GM10847 (cell line): ENCODE results near the gene LSAMP.

Experiments
- POLR2A ChIP-seq: IDR thresholded peaks from 2 replicates; pipeline ENCODE4 v1.6.1; 2011; ENCODE audit not compliant: insufficient read length; ENCODE audit errors: extremely low read depth

LSAMP gene

DNA sequence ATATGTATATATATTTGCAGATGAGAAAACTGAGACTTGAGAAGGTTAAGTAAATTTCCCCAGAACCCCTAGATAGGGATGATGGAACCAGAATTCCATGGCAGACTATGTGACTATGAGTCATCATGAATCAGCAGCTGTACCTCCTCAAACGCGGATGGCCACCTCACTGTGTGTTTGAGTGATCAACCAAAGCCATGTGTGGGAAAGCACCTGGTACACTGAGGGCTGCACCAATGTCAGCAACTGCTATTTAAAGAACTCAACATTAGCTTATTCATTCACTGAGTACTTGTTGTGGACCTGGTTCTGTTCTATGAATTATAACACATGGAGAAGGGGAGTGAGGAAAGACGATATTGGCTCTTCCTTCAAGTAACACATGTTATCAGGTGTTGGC is 445.0 kb downstream of the LSAMP start:
- no peak for TF ChIP-seq POLR2A

DNA sequence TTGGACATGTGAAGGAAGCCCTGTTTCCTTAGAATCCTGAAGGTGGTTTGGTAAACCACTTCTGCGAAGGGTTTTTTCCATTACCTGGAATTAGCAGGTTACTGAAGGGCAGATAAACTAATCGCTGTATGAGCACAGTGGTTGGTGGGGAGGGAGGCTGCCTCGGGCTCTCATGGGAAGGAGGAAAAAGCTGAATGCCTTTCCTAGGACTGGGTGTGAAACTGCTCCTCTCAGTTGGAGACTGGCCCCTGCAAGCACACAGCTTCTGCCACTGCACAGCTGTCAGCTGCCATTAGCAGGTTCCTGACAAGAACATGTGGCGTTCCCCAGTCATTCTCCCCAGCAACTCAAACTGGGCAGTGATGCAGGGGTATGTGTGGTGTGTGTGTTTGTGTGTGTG is 445.7 kb downstream of the LSAMP start:
- TF ChIP-seq POLR2A, result no peak

DNA sequence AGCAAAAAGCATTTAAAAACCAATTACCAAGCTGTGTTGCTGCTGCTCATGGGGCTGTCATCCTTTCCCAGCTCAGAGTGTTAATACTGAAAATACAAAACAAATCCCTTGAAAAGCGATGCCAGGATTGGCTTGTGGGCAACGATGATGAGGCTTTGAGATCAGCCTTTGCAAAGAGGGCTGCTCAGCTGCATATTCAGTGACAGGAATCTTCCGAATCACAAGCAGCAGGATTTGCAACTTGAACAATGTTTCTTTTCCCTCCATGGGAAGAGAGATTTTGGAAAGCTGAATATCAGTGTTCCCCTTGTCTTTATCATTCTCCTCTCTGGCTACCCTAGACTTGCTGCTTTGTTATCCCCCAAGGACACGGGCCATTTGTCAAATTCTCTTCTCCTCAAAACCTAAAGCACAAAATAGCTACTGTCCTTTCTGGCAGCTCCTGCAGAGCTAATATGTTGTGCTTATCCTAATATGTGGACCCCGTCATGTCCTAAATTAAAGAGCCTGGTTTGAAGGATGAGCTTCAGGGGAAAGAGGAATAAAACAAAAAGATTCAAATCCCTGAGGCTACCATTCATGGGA is 446.2 kb downstream of the LSAMP start:
- no peak for TF ChIP-seq POLR2A

DNA sequence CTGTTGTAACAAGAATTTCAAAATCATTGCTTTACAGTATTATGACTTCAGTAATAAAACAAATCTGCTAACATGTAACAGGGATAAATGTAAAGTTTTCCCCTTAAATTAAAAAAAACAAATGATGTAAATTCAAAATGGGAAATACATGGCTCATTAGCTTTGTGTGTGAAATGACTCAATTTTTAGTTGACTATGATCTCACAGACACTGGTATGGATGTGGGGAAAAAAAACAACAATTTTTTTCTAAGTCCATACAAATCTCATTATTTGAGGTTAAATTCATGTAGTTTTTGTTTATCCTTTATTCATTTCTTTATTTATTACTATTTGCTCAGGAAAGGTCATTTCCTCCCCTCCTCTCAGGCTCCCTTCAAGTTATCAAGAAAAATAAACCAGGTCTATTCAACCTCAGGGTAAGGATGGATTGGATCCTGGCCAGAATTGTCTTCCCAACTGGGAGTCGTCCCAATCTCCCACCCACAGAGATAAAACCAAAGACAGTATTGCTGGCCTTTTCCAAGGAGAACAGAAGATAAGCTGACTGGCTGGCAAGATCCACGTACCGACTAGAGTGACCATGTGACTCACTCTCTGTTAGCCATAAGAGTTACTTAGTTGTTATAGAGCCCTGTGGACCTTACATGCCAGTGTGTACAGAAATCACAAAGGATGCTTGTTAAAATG is 448.7 kb downstream of the LSAMP start:
- no peak for TF ChIP-seq POLR2A

DNA sequence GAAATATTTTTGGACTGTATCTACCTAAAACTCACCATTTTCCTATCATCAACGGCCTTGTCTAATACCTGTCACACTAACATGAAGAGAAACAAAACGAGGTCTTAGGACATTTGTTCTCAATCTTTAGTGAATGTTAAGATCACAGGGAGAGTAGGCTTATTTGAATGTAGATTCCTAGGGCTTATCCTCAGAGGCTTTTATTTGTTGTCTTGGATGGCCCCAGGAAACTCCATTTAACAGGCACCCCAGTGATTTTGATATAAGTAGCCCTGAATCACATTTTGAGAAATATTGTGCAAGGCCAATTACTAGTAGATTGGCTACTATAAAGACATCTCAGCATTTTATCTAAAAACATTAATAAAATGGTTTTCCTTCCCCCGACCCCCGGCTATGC is 454.6 kb downstream of the LSAMP start:
- no peak for TF ChIP-seq POLR2A

DNA sequence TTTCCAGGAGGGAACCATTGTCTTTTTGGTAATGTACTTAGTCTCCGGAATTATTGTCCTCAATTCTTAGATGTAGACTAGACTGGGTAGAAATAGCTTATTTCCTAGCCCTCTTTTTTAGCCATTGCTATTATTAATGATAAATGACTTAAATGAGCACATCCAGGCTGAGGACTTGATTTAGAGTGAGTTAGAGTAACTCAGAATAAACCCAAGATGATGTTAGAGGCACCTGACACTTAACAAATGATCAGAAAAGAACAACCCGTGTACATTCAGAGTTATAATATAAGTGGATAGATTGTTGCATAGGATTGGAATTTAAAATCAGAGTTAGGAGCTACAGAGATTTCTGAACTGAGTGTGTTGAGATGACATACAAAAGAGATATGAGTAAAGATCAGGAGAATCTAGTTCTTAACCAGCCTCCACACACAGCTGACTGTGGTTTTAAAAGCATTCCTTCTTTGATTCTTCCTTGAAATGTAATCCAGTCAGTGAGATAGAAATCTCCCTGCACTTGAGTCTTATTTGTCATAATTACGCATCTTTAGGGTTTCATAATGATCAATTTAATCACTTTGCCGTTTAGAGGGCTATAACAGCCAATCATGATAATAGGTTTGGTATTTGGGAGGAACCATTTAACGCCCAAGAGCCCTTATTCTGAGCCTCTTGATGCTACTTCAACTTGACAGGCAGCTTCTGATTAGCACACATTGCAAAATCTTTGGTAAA is 455.4 kb downstream of the LSAMP start:
- no peak for TF ChIP-seq POLR2A

DNA sequence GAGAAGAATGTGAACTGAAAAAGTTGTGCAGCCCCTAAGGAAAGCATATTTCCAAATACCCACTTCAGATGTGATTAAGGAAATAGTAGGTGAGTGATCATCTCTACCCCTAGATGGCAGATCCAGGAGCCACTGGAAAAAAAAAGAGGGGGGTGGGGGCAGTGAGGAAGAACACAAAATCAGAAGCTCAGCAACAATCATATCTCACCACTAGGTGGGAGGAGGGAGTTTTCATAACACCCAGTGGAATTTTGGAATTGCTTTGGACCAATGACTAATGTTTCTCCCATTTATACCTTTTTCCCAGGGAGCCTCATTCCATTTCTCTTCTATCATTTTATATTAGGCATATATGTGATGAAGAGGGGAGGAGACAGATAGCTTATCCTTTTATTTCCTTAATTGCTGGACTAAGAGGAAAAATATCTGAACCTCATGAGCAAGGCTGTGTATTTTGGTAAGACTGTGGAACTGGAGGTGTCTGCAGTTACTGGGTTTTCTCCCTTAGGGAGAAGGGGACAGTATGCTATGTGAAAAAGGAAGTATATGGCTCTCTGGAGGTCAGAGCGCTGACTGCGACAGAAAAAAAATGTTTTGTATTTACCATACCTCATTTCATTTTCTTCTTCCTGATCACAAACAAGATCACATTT is 458.6 kb downstream of the LSAMP start:
- no peak for TF ChIP-seq POLR2A

DNA sequence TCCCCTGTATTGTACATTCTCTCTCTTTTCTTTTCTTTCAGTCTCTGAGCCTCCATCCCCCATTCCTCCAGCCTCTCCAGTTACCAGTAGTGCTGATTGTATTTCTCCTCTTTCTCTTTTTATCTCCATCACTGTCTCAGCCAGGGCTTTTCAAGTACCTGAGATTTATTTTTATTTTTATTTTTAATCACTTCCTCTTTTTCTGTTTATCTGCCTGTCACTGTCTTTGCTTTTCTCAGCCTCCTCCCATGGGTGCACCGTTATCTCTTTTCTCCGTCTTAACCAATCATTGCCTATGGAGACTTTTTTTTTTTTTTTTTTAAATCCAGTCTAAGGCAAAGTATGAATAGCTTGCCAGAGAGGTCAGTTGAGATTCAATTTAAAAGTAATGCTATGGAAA is 462.7 kb downstream of the LSAMP start:
- TF ChIP-seq POLR2A, result no peak

DNA sequence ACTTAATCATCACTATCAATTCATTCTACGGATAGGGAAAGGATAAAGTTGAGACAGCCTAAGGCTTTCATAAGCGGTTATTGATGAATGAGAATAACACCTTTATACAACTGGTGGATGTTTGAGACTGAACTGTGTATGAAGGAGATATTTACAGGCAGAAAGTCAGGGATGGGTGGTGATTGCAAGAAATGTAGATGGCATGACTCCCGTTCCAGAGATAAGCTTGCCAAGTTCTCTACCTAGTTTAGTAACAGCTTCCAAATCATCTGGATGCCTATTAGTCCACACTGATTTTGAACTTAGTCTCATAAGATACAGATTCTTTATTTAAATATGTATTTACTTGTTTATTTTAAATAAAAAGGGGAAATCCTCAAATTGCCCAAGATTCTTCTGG is 463.2 kb downstream of the LSAMP start:
- no peak for TF ChIP-seq POLR2A

DNA sequence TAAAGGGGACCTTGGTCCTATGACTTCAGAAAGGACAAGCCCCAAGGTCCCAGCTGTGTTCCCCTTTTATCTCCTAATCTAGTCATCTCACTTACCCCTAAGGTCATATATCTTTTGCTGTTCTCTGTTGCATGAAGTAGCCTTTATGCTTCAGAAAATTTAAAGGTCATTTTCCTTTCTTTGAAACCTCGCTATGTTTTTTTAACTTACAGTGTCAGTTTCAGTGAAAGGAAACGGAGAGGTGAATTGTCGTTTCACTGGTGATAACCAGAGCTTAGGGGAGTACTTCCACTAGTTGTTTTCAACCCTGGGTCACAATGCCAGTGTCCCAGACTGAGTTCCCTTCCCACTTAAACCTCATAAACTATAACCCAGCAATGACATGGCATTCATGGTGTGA is 464.6 kb downstream of the LSAMP start:
- TF ChIP-seq POLR2A, result no peak

DNA sequence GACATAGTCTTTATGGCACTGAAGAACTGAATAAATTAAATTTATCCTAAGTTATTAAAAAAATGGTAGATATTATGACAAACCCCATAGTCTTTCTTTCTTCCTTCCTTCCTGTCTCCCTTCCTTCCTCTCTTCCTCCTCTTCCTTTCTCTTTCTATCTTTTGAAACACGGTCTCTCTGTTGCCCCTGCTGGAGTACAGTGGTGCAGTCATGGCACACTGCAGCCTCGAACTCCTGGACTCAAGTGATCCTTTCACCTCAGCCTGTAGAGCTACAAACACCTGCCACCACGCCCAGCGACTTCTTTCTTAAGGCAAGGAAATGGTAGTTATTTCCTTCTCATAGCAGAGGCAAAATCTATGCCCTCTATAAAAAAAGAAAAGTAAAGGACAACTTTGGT is 467.4 kb downstream of the LSAMP start:
- no peak for TF ChIP-seq POLR2A

DNA sequence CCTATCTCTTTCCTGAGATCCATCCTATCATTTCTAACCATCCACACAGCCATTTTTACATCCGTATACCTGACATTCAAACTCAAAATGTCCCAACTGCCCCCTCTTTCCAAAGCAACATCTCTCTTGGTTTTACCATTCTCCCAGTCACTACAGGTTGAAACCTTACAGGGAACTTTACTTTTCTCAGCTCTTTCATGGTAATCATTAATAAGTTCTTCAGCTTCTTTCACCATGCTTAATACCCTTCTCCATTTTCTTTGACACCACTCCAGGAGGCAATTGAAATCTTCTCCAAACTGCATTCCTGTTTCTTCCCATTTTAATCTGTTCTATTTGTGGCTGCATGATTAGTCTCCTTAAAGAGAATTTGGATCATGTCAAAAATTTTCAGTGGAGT is 469.5 kb downstream of the LSAMP start:
- no peak for TF ChIP-seq POLR2A

DNA sequence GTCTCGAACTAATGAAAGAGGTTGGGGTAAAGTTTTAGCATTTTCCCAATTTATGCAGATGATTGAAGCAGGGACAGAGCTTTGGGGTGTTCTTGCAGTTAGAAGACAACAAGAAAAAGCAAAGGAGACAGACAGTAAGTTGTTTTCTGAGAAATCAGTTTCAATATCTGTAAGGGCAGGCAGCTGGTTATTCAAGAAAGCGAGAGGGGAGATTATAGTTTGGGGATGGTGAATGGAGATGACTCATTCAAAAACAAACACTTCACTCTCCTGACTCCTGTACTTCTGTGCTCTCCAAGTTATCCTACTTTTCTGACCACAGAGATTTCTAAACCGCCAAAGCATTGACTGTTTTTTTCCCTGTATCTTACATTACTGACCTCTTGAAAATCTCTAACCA is 469.9 kb downstream of the LSAMP start:
- TF ChIP-seq POLR2A, result no peak

DNA sequence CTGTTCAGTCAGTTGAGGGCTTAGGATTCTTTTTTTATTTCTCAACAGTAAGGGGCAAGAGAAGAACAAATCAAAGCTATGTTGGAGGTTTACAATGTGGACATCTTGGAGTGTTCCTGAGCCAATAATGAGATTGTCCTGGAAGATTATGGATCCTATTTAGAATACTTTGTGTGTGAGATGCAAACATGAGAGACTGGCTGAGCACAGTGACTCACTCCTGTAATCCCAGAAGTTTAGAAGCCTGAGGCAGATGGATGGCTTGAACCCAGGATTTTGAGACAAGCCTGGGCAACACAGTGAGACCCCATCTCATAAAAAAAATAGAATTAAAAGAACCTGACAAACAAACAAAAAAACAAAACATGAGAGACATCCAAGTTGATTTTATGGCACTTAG is 470.3 kb downstream of the LSAMP start:
- TF ChIP-seq POLR2A, result no peak

DNA sequence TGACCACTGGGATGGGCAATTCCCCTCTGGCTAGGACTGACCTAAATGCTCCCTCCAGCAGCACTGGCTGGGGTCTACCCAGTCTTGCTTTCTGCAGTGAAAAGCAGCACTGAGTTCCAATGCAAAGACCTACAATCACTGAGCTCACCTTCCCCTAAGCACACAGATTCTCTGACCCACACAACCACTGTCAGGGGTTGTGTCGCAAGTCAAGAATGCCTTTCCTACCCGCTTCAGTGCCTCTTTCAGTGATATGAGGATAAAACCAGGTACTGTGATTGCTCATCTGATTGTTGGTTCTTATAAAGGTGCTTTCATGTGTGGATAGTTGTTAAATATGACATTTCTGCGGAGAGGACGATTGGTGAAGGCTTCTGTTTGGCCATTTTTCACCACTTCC is 476.4 kb downstream of the LSAMP start:
- TF ChIP-seq POLR2A, result no peak

DNA sequence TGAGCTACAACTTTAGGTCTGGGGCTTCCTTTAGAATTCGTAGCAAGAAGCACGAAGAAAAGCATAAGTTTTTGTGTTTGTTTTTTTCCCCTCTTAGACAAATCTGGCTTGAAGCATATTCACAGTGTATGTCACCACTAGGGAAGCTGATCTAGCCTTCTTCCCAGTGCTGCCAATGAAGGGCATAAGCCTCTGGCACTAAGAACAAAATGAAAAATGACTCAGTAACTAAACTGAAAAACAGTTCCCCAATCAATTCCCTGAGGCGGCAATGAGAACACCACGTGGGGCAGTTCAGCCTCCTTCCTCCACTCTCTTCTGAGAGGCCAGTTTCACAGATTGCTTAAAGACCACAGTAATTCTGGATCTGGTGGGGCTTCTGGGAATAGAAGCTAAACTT is 483.9 kb downstream of the LSAMP start:
- no peak for TF ChIP-seq POLR2A
